ENCODE data around the gene TMEM17.

Gene TMEM17

DNA sequence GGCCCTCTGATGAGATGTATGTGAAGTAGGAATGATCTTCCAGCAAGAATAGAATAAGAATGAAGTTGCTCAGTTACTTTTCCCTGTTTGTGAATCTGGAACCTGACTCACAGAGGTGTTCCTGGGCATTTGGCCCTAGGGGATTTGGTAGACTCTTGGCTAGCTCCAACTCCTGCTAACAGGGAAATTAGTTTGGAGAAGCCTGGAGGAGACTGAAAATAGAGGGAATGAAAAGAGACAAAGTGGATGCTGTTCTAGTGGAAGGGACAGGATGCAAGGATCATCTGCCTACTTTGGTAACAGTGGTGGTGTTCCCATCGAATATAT is 19.6 kb downstream of the TMEM17 start:
- ATAC-seq, result no peak
- TF ChIP-seq ZFP3 (CRISPR knock-in tag; IDR thresholded peaks at IDR 0.05) (no peak), OSR1 (CRISPR knock-in tag; IDR thresholded peaks at IDR 0.05) (no peak), TCF4 (CRISPR knock-in tag; IDR thresholded peaks at IDR 0.05; ENCODE audit: borderline replicate concordance) (no peak), ESRRG (CRISPR knock-in tag; IDR thresholded peaks at IDR 0.05) (no peak), TOX (CRISPR knock-in tag; IDR thresholded peaks at IDR 0.05; ENCODE audit: borderline replicate concordance) (no peak), ZC3H10 (CRISPR knock-in tag; IDR thresholded peaks at IDR 0.05) (no peak), ARNTL (CRISPR knock-in tag; IDR thresholded peaks at IDR 0.05; ENCODE audit: borderline replicate concordance, low read depth) (no peak), GLIS3 (CRISPR knock-in tag; IDR thresholded peaks at IDR 0.05) (no peak), ZNF70 (CRISPR knock-in tag; IDR thresholded peaks at IDR 0.05) (no peak), PPARA (CRISPR knock-in tag; IDR thresholded peaks at IDR 0.05; ENCODE audit: borderline replicate concordance) (no peak), ZNF565 (CRISPR knock-in tag; conservative IDR thresholded peaks at IDR 0.05; ENCODE audit: low read depth) (no peak), SNAI2 (CRISPR knock-in tag; IDR thresholded peaks at IDR 0.05) (no peak), ISL1 (CRISPR knock-in tag; IDR thresholded peaks at IDR 0.05) (no peak), BACH2 (CRISPR knock-in tag; IDR thresholded peaks at IDR 0.05; ENCODE audit: borderline replicate concordance) (no peak), CSDC2 (CRISPR knock-in tag; IDR thresholded peaks at IDR 0.05) (no peak)
- TF ChIP-seq, protein P1, sequence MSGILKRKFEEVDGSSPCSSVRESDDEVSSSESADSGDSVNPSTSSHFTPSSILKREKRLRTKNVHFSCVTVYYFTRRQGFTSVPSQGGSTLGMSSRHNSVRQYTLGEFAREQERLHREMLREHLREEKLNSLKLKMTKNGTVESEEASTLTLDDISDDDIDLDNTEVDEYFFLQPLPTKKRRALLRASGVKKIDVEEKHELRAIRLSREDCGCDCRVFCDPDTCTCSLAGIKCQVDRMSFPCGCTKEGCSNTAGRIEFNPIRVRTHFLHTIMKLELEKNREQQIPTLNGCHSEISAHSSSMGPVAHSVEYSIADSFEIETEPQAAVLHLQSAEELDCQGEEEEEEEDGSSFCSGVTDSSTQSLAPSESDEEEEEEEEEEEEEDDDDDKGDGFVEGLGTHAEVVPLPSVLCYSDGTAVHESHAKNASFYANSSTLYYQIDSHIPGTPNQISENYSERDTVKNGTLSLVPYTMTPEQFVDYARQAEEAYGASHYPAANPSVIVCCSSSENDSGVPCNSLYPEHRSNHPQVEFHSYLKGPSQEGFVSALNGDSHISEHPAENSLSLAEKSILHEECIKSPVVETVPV (CRISPR knock-in tag; IDR thresholded peaks at IDR 0.05), result no peak
- TF ChIP-seq, protein P2, sequence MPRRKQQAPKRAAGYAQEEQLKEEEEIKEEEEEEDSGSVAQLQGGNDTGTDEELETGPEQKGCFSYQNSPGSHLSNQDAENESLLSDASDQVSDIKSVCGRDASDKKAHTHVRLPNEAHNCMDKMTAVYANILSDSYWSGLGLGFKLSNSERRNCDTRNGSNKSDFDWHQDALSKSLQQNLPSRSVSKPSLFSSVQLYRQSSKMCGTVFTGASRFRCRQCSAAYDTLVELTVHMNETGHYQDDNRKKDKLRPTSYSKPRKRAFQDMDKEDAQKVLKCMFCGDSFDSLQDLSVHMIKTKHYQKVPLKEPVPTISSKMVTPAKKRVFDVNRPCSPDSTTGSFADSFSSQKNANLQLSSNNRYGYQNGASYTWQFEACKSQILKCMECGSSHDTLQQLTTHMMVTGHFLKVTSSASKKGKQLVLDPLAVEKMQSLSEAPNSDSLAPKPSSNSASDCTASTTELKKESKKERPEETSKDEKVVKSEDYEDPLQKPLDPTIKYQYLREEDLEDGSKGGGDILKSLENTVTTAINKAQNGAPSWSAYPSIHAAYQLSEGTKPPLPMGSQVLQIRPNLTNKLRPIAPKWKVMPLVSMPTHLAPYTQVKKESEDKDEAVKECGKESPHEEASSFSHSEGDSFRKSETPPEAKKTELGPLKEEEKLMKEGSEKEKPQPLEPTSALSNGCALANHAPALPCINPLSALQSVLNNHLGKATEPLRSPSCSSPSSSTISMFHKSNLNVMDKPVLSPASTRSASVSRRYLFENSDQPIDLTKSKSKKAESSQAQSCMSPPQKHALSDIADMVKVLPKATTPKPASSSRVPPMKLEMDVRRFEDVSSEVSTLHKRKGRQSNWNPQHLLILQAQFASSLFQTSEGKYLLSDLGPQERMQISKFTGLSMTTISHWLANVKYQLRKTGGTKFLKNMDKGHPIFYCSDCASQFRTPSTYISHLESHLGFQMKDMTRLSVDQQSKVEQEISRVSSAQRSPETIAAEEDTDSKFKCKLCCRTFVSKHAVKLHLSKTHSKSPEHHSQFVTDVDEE (CRISPR knock-in tag; IDR thresholded peaks at IDR 0.05), result no peak
- TF ChIP-seq, protein P3, sequence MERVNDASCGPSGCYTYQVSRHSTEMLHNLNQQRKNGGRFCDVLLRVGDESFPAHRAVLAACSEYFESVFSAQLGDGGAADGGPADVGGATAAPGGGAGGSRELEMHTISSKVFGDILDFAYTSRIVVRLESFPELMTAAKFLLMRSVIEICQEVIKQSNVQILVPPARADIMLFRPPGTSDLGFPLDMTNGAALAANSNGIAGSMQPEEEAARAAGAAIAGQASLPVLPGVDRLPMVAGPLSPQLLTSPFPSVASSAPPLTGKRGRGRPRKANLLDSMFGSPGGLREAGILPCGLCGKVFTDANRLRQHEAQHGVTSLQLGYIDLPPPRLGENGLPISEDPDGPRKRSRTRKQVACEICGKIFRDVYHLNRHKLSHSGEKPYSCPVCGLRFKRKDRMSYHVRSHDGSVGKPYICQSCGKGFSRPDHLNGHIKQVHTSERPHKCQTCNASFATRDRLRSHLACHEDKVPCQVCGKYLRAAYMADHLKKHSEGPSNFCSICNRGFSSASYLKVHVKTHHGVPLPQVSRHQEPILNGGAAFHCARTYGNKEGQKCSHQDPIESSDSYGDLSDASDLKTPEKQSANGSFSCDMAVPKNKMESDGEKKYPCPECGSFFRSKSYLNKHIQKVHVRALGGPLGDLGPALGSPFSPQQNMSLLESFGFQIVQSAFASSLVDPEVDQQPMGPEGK (CRISPR knock-in tag; IDR thresholded peaks at IDR 0.05; ENCODE audit: borderline replicate concordance), result no peak

DNA sequence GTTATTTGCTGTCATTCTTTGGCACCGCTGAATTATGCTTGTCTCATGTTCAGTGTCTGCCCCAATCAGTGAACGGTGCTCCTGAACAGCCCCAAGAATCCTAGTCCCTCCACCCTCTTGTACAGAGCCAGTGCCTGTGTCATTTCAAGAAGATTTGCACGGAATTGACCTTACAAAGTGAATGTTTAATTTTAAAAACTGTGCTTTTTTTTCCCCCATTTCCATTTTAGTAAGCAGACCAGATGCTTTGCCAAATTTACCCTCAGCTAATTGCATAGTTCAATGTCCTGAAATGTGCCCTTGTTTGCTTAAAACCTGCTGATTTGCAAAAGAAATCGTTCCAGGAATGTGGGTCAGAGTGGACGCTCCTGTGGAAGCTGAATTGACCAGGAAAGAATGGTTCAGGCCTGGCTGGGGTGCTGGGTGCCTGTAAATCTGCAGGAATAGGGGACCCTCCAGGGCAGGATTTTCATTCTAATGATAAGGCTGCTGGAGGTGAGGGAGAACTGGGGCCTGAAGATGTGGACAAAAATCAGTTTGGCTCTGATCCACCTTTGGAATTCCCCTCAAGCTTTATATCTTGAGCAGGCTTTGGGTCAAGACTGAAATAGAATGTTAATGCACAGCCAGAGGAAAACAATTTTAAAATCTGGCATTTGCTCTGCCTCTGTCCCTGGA is 20.1 kb downstream of the TMEM17 start:
- peak; percentile 84 for ATAC-seq
- TF ChIP-seq PPARA (CRISPR knock-in tag; IDR thresholded peaks at IDR 0.05; ENCODE audit: borderline replicate concordance) (no peak), ZC3H10 (CRISPR knock-in tag; IDR thresholded peaks at IDR 0.05) (no peak), ISL1 (CRISPR knock-in tag; IDR thresholded peaks at IDR 0.05) (0 out of 2 replicates have a peak, but pooled peaks have one; percentile 14), CSDC2 (CRISPR knock-in tag; IDR thresholded peaks at IDR 0.05) (no peak)
- TF ChIP-seq, protein P2 (CRISPR knock-in tag; IDR thresholded peaks at IDR 0.05), result no peak

DNA sequence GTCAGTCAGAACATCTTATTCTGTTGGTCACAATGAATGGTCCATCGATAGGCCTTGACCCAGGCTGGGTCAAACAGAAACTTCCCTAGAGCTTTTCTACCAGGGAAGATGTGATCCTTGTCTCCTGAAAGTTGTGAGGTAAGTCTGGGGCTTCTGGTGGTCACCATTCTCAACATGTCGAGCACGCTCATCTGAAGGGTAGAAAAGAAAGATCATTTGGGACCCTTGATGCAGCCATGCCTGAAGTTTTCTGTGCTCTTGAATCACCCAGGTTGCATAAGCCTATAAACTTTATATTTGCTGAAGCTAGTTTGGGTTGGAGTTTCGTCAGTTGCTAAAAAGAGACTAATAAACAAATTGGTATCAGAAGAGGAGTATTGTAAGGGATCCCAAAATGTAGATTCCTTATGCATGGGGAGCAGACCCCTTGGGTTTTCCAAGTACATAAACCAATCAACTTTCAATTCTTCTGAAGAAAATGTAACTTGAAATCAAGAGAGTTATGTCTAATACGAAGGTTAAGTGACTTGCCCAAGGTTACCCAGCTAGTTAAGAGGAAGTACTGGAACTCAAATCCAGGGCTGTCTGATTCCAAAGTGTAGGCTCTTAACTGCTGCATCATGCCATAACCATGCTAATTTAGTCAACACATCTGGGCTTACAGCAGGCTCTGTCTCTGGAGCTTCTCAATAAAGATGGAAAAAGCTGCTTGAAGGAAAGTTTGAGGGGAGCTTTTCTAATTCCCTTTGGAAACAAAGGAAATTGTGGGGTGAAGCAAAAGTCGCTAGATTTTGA is 23.2 kb downstream of the TMEM17 start:
- no peak for ATAC-seq
- TF ChIP-seq ZNF565 (CRISPR knock-in tag; conservative IDR thresholded peaks at IDR 0.05; ENCODE audit: low read depth) (no peak), ESRRG (CRISPR knock-in tag; IDR thresholded peaks at IDR 0.05) (no peak), BACH2 (CRISPR knock-in tag; IDR thresholded peaks at IDR 0.05; ENCODE audit: borderline replicate concordance) (no peak), ZFP30 (CRISPR knock-in tag; IDR thresholded peaks at IDR 0.05) (no peak), ZNF8 (CRISPR knock-in tag; IDR thresholded peaks at IDR 0.05) (no peak), TCF4 (CRISPR knock-in tag; IDR thresholded peaks at IDR 0.05; ENCODE audit: borderline replicate concordance) (no peak), CSDC2 (CRISPR knock-in tag; IDR thresholded peaks at IDR 0.05) (no peak), ARNTL (CRISPR knock-in tag; IDR thresholded peaks at IDR 0.05; ENCODE audit: borderline replicate concordance, low read depth) (no peak), OSR1 (CRISPR knock-in tag; IDR thresholded peaks at IDR 0.05) (no peak), ISL1 (CRISPR knock-in tag; IDR thresholded peaks at IDR 0.05) (no peak)
- TF ChIP-seq, protein P3 (CRISPR knock-in tag; IDR thresholded peaks at IDR 0.05; ENCODE audit: borderline replicate concordance), result no peak
- TF ChIP-seq, protein P1 (CRISPR knock-in tag; IDR thresholded peaks at IDR 0.05), result no peak
